GM18909 (cell line): Measurements from ENCODE around the gene VWA8.

Experiments
- ATAC-seq: cut with Tn5 transposase; IDR thresholded peaks from one replicate; pipeline ENCODE4 v1.9.1; 2021; ENCODE audit warnings: mild to moderate bottlenecking; ENCODE audit not compliant: unreplicated experiment, poor library complexity

Gene VWA8

GRCh38 chr13:41960637-41961465, at the start of gene VWA8:
Gene VWA8, minus strand, starts transcription at chr13:41961109. Its CDS starts 94 bp downstream, at chr13:41961015.
- peak; percentile 88 for ATAC-seq

GRCh38 chr13:42009057-42009456, 48.1 kb upstream of the VWA8 start:
- no peak for ATAC-seq

GRCh38 chr13:42007844-42008243, 46.9 kb upstream of the VWA8 start:
- ATAC-seq = no peak

GRCh38 chr13:42002066-42002465, 41.2 kb upstream of the VWA8 start:
- ATAC-seq = no peak

- no peak for ATAC-seq
Observed at GRCh38 chr13:42001580-42001979, 40.7 kb upstream of the VWA8 start.

GRCh38 chr13:42000846-42001245, 39.9 kb upstream of the VWA8 start:
- no peak for ATAC-seq

GRCh38 chr13:41997396-41997795, 36.5 kb upstream of the VWA8 start:
- ATAC-seq = no peak

GRCh38 chr13:41995946-41996345, 35.0 kb upstream of the VWA8 start:
- ATAC-seq = no peak

- ATAC-seq = no peak
Observed at GRCh38 chr13:41995336-41995735, 34.4 kb upstream of the VWA8 start.

- no peak for ATAC-seq
Observed at GRCh38 chr13:41994696-41995095, 33.8 kb upstream of the VWA8 start.

GRCh38 chr13:41991936-41992335, 31.0 kb upstream of the VWA8 start:
- ATAC-seq = no peak

- ATAC-seq = no peak
Observed at GRCh38 chr13:41988244-41988643, 27.3 kb upstream of the VWA8 start.

- ATAC-seq = no peak
Observed at GRCh38 chr13:41985788-41986508, 25.0 kb upstream of the VWA8 start.

- ATAC-seq = no peak
Observed at GRCh38 chr13:41981951-41982715, 21.2 kb upstream of the VWA8 start.

GRCh38 chr13:41978007-41978406, 17.1 kb upstream of the VWA8 start:
- no peak for ATAC-seq

GRCh38 chr13:41976476-41976875, 15.6 kb upstream of the VWA8 start:
- no peak for ATAC-seq

GRCh38 chr13:41974262-41974900, 13.5 kb upstream of the VWA8 start:
- ATAC-seq = no peak

GRCh38 chr13:41973247-41973741, 12.4 kb upstream of the VWA8 start:
- no peak for ATAC-seq

- no peak for ATAC-seq
Observed at GRCh38 chr13:41971848-41972247, 10.9 kb upstream of the VWA8 start.

GRCh38 chr13:41970918-41971317, 10.0 kb upstream of the VWA8 start:
- ATAC-seq = no peak
